ENCODE results near the gene AWAT2.

Gene AWAT2

DNA sequence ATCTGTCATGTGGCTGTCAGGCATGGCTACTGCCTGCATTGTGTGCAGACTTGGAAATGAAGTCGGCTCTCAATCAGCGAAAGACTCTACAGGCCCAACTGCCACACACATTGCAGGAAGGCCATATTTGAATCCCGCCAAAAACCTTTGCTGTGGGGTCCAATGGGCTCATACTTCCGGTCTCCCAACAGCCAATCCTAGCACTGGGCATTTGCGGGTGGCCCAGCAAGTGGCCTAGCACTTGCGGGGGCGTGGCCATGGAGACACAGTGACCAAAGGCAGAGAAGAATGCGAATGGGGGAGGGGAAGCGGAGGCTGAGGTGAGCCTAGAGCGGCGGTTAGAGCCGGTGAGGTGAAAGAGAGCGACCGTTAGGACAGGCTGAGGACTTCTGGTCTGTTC lies 12.3 kb upstream of the AWAT2 start, which contains the start of gene OTUD6A:
Gene OTUD6A, plus strand, starts transcription at position 382 of the 400 bp plus-strand sequence. CDS start 68 bp downstream, outside the sequence.
- no peak within 1 kb of the TSS for H3K4me2 ChIP-seq (ENCODE audit: low read length)
- H3K79me1 ChIP-seq (ENCODE audit: low read length), result no peaks in the 10 kb centered on the region
- no peak within 1 kb of the TSS for H4K91ac ChIP-seq (ENCODE audit: low read depth, low read length)
- no peak within 1 kb of the TSS for H3K27ac ChIP-seq (ENCODE audit: low read depth, low read length)
- no peak within 1 kb of the TSS for H2BK120ac ChIP-seq (ENCODE audit: insufficient read depth, low read length, poor library complexity)
- H4K12ac ChIP-seq (ENCODE audit: low read depth, low read length), result no peak within 1 kb of the TSS
- H3K14ac ChIP-seq (ENCODE audit: low read length), result no peak within 1 kb of the TSS
- H3K27me3 ChIP-seq (ENCODE audit: insufficient read depth, low read length), result no peaks in the 10 kb centered on the region
- no peak within 1 kb of the TSS for H2BK5ac ChIP-seq (ENCODE audit: low read depth, low read length, poor library complexity)
- no peak within 1 kb of the TSS for H2BK12ac ChIP-seq (ENCODE audit: low read length)
- no peaks in the 10 kb centered on the region for H3K9me3 ChIP-seq (ENCODE audit: insufficient read depth, low read depth, low read length)
- no peak within 1 kb of the TSS for H3K9ac ChIP-seq (ENCODE audit: low read length)
- no peaks in the 10 kb centered on the region for H3K79me2 ChIP-seq (ENCODE audit: control insufficient read depth, insufficient read depth, low read length, poor library complexity)
- DNase-seq, result no peak
- H4K8ac ChIP-seq (ENCODE audit: low read depth, low read length), result no peak within 1 kb of the TSS
- no peak within 1 kb of the TSS for H3K18ac ChIP-seq (ENCODE audit: low read length)
- H2AK5ac ChIP-seq (ENCODE audit: low read length), result no peak within 1 kb of the TSS
- H3K23ac ChIP-seq (ENCODE audit: low read length), result no peak within 1 kb of the TSS
- no peaks in the 10 kb centered on the region for H3K36me3 ChIP-seq (ENCODE audit: control insufficient read depth in 1 of 2, insufficient read depth in 2 of 2, low read length in 2 of 2)
- H2AFZ ChIP-seq (ENCODE audit: insufficient read depth, low read length, poor library complexity), result no peak within 1 kb of the TSS
- H3K4me3 ChIP-seq (ENCODE audit: low read depth, low read length), result no peak within 1 kb of the TSS
- no CpG with 5 or more reads among the region's 14 CpGs for WGBS (ENCODE audit: extremely low coverage, insufficient coverage, insufficient read length)
- no peaks in the 10 kb centered on the region for H3K4me1 ChIP-seq (ENCODE audit: control insufficient read depth in 1 of 2, insufficient read depth in 2 of 2, low read length in 2 of 2)
- no peak within 1 kb of the TSS for H3K4ac ChIP-seq (ENCODE audit: low read depth, low read length)

GRCh38 chrX:70054391-70054790 lies 4.7 kb upstream of the AWAT2 start:
- no CpG with 5 or more reads among the region's 5 CpGs for WGBS (ENCODE audit: extremely low coverage, insufficient coverage, insufficient read length)
- no peaks in the 10 kb centered on the region for H3K4me1 ChIP-seq (ENCODE audit: control insufficient read depth in 1 of 2, insufficient read depth in 2 of 2, low read length in 2 of 2)
- no peak overlapping the region for H4K91ac ChIP-seq (ENCODE audit: low read depth, low read length)
- H3K9me3 ChIP-seq (ENCODE audit: insufficient read depth, low read depth, low read length), result no peaks in the 10 kb centered on the region
- H3K14ac ChIP-seq (ENCODE audit: low read length), result no peak overlapping the region
- no peaks in the 10 kb centered on the region for H3K27me3 ChIP-seq (ENCODE audit: insufficient read depth, low read length)
- no peak overlapping the region for H4K8ac ChIP-seq (ENCODE audit: low read depth, low read length)
- no peaks in the 10 kb centered on the region for H3K79me1 ChIP-seq (ENCODE audit: low read length)
- no peak overlapping the region for H3K4me2 ChIP-seq (ENCODE audit: low read length)
- no peak overlapping the region for H3K27ac ChIP-seq (ENCODE audit: low read depth, low read length)
- H3K23ac ChIP-seq (ENCODE audit: low read length), result no peak overlapping the region
- no peak overlapping the region for H2BK120ac ChIP-seq (ENCODE audit: insufficient read depth, low read length, poor library complexity)
- H2BK12ac ChIP-seq (ENCODE audit: low read length), result no peak overlapping the region
- H3K4ac ChIP-seq (ENCODE audit: low read depth, low read length), result no peak overlapping the region
- no peak overlapping the region for H4K12ac ChIP-seq (ENCODE audit: low read depth, low read length)
- no peak for DNase-seq
- H2AFZ ChIP-seq (ENCODE audit: insufficient read depth, low read length, poor library complexity), result no peak overlapping the region
- no peak overlapping the region for H2AK5ac ChIP-seq (ENCODE audit: low read length)
- no peak overlapping the region for H2BK5ac ChIP-seq (ENCODE audit: low read depth, low read length, poor library complexity)
- no peak overlapping the region for H3K9ac ChIP-seq (ENCODE audit: low read length)
- no peak overlapping the region for H3K18ac ChIP-seq (ENCODE audit: low read length)
- H3K4me3 ChIP-seq (ENCODE audit: low read depth, low read length), result no peak overlapping the region
- no peaks in the 10 kb centered on the region for H3K36me3 ChIP-seq (ENCODE audit: control insufficient read depth in 1 of 2, insufficient read depth in 2 of 2, low read length in 2 of 2)
- H3K79me2 ChIP-seq (ENCODE audit: control insufficient read depth, insufficient read depth, low read length, poor library complexity), result no peaks in the 10 kb centered on the region

GRCh38 chrX:70052895-70053615 lies 3.3 kb upstream of the AWAT2 start:
- Histone ChIP-seq H3K4me1 (ENCODE audit: control insufficient read depth in 1 of 2, insufficient read depth in 2 of 2, low read length in 2 of 2) (no peaks in the 10 kb centered on the region), H3K23ac (ENCODE audit: low read length) (no peak overlapping the region), H3K14ac (ENCODE audit: low read length) (no peak overlapping the region), H3K18ac (ENCODE audit: low read length) (no peak overlapping the region), H4K8ac (ENCODE audit: low read depth, low read length) (no peak overlapping the region), H3K4ac (ENCODE audit: low read depth, low read length) (no peak overlapping the region), H4K91ac (ENCODE audit: low read depth, low read length) (no peak overlapping the region), H3K79me2 (ENCODE audit: control insufficient read depth, insufficient read depth, low read length, poor library complexity) (no peaks in the 10 kb centered on the region), H3K27ac (ENCODE audit: low read depth, low read length) (no peak overlapping the region), H2BK5ac (ENCODE audit: low read depth, low read length, poor library complexity) (no peak overlapping the region), H2BK12ac (ENCODE audit: low read length) (no peak overlapping the region), H2BK120ac (ENCODE audit: insufficient read depth, low read length, poor library complexity) (no peak overlapping the region), H3K36me3 (ENCODE audit: control insufficient read depth in 1 of 2, insufficient read depth in 2 of 2, low read length in 2 of 2) (no peaks in the 10 kb centered on the region), H3K9ac (ENCODE audit: low read length) (no peak overlapping the region), H2AFZ (ENCODE audit: insufficient read depth, low read length, poor library complexity) (no peak overlapping the region), H3K4me2 (ENCODE audit: low read length) (no peak overlapping the region), H3K9me3 (ENCODE audit: insufficient read depth, low read depth, low read length) (no peaks in the 10 kb centered on the region), H3K4me3 (ENCODE audit: low read depth, low read length) (no peak overlapping the region), H4K12ac (ENCODE audit: low read depth, low read length) (no peak overlapping the region), H3K79me1 (ENCODE audit: low read length) (no peaks in the 10 kb centered on the region), H2AK5ac (ENCODE audit: low read length) (no peak overlapping the region), H3K27me3 (ENCODE audit: insufficient read depth, low read length) (no peaks in the 10 kb centered on the region)
- no CpG with 5 or more reads among the region's 11 CpGs for WGBS (ENCODE audit: extremely low coverage, insufficient coverage, insufficient read length)
- no peak for DNase-seq

GRCh38 chrX:70049406-70049805 lies 332 bp downstream of the AWAT2 start:
- Histone ChIP-seq H3K4ac (ENCODE audit: low read depth, low read length) (no peak overlapping the region), H2AK5ac (ENCODE audit: low read length) (no peak overlapping the region), H3K23ac (ENCODE audit: low read length) (no peak overlapping the region), H3K4me3 (ENCODE audit: low read depth, low read length) (no peak overlapping the region), H2BK120ac (ENCODE audit: insufficient read depth, low read length, poor library complexity) (no peak overlapping the region), H3K9ac (ENCODE audit: low read length) (no peak overlapping the region), H3K14ac (ENCODE audit: low read length) (no peak overlapping the region), H3K36me3 (ENCODE audit: control insufficient read depth in 1 of 2, insufficient read depth in 2 of 2, low read length in 2 of 2) (no peaks in the 10 kb centered on the region), H4K91ac (ENCODE audit: low read depth, low read length) (no peak overlapping the region), H3K18ac (ENCODE audit: low read length) (no peak overlapping the region), H3K79me1 (ENCODE audit: low read length) (no peaks in the 10 kb centered on the region), H3K27me3 (ENCODE audit: insufficient read depth, low read length) (no peaks in the 10 kb centered on the region), H2AFZ (ENCODE audit: insufficient read depth, low read length, poor library complexity) (no peak overlapping the region), H4K12ac (ENCODE audit: low read depth, low read length) (no peak overlapping the region), H3K4me2 (ENCODE audit: low read length) (no peak overlapping the region), H3K27ac (ENCODE audit: low read depth, low read length) (no peak overlapping the region), H2BK12ac (ENCODE audit: low read length) (no peak overlapping the region), H4K8ac (ENCODE audit: low read depth, low read length) (no peak overlapping the region), H3K9me3 (ENCODE audit: insufficient read depth, low read depth, low read length) (no peaks in the 10 kb centered on the region), H2BK5ac (ENCODE audit: low read depth, low read length, poor library complexity) (no peak overlapping the region), H3K79me2 (ENCODE audit: control insufficient read depth, insufficient read depth, low read length, poor library complexity) (no peaks in the 10 kb centered on the region), H3K4me1 (ENCODE audit: control insufficient read depth in 1 of 2, insufficient read depth in 2 of 2, low read length in 2 of 2) (no peaks in the 10 kb centered on the region)
- no peak for DNase-seq
- no CpG with 5 or more reads among the region's 3 CpGs for WGBS (ENCODE audit: extremely low coverage, insufficient coverage, insufficient read length)

Measured in trophoblast cell (in vitro differentiated cells and primary cell).